Stimulated activated CD4-positive, alpha-beta T cell treated with anti-CD3 and anti-CD28 coated beads, Interleukin-2, amount 100 ng/mL, for 48 hours (primary cell): ENCODE data around the gene AGTRAP.

Experiments
- DNase-seq, 2 donors: peaks; one replicate each; pipeline ENCODE4 v3.0.0-alpha.2; 2020

Gene AGTRAP

GRCh38 chr1:11784993-11785769, 49.2 kb downstream of the AGTRAP start:
- DNase-seq: peak; percentile 38 to 50

GRCh38 chr1:11786168-11786567, 50.2 kb downstream of the AGTRAP start:
- DNase-seq: no peak

GRCh38 chr1:11787251-11787803, 51.4 kb downstream of the AGTRAP start:
- DNase-seq: no peak

- no peak for DNase-seq
Measured at GRCh38 chr1:11787804-11788436, 52.0 kb downstream of the AGTRAP start.

- DNase-seq: no peak
Measured at GRCh38 chr1:11788549-11789053, 52.7 kb downstream of the AGTRAP start.

- DNase-seq: no peak
Measured at GRCh38 chr1:11789126-11790067, 53.5 kb downstream of the AGTRAP start.

- DNase-seq: no peak
Measured at GRCh38 chr1:11790101-11790879, 54.4 kb downstream of the AGTRAP start.

- DNase-seq: no peak
Measured at GRCh38 chr1:11790880-11791715, 55.2 kb downstream of the AGTRAP start.

- DNase-seq: no peak
Measured at GRCh38 chr1:11792106-11792505, 56.2 kb downstream of the AGTRAP start.

GRCh38 chr1:11793819-11794218, 57.9 kb downstream of the AGTRAP start:
- no peak for DNase-seq

GRCh38 chr1:11794446-11795237, 58.7 kb downstream of the AGTRAP start:
- DNase-seq: no peak

GRCh38 chr1:11795238-11795890, 59.4 kb downstream of the AGTRAP start:
- no peak for DNase-seq

GRCh38 chr1:11796036-11796828, 60.3 kb downstream of the AGTRAP start:
- no peak for DNase-seq

GRCh38 chr1:11797525-11798216, 61.7 kb downstream of the AGTRAP start:
- no peak for DNase-seq

GRCh38 chr1:11799099-11799498, 63.2 kb downstream of the AGTRAP start:
- DNase-seq: no peak

- no peak for DNase-seq
Measured at GRCh38 chr1:11799896-11800295, 64.0 kb downstream of the AGTRAP start.

GRCh38 chr1:11800391-11800755, 64.4 kb downstream of the AGTRAP start:
- DNase-seq: no peak
